ENCODE results near the gene TARBP2.

DNA sequence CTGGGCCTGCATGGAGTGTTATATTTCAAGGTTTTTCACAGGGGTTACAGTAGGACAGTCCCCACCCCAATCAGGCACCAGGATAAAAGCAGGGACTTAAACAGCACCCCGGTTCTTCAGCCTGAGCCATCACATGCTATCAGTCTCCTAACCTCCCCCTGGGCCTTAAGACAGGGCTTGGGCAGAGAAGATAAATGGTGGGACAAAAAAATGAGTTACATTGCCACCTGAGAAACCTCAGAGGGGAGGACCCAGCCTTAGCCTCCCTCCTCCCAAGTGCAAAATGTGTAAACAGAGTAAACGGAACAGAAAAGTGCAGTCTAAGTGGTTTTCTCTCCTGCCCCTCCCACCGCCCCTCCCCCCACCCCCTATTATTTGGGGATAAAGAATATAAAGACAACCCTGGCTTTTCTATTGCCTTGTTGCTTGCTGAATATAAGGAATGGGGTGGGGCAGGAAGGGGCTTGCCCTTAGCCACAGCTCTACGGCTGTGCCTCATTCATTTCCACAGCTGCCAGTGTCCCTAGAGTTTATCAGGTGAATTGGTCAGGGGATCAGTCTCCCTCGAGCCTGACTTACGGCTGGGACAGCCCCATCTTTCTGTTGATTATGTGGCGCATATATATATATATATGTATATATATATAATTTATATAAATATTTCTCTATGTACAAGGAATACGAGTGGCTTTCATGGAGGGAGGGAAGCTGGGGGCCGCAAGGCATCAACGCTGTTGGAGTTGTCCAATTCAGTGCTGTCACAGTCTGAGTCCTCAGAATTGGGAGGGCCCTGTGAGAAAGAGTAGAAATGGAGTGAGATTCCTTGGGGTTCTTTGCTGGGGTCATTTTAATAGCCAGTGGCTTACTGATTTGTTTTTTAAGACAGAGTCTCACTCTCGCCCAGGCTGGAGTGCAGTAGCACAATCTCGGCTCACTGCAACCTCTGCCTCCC is 20.3 kb upstream of the TARBP2 start:
- no peak for TF ChIP-seq POLR2A (IDR thresholded peaks at IDR 0.05)
- TF ChIP-seq, protein P1, sequence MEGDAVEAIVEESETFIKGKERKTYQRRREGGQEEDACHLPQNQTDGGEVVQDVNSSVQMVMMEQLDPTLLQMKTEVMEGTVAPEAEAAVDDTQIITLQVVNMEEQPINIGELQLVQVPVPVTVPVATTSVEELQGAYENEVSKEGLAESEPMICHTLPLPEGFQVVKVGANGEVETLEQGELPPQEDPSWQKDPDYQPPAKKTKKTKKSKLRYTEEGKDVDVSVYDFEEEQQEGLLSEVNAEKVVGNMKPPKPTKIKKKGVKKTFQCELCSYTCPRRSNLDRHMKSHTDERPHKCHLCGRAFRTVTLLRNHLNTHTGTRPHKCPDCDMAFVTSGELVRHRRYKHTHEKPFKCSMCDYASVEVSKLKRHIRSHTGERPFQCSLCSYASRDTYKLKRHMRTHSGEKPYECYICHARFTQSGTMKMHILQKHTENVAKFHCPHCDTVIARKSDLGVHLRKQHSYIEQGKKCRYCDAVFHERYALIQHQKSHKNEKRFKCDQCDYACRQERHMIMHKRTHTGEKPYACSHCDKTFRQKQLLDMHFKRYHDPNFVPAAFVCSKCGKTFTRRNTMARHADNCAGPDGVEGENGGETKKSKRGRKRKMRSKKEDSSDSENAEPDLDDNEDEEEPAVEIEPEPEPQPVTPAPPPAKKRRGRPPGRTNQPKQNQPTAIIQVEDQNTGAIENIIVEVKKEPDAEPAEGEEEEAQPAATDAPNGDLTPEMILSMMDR (IDR thresholded peaks at IDR 0.05), result no peak

Data from body of pancreas (tissue), 4 donors.